Activated T-cell treated with anti-CD3 and anti-CD28 coated beads, Interleukin-2, amount 50 U/mL, for 48 hours (primary cell): ENCODE measurements around the gene LYPD3.

Experiments used
- DNase-seq, 2 experiments: peaks; one replicate each; pipeline ENCODE4 v3.0.0-alpha.2; 2020

The LYPD3 gene

GRCh38 chr19:43485951-43486350, 20.5 kb upstream of the LYPD3 start:
- no peak for DNase-seq

DNA sequence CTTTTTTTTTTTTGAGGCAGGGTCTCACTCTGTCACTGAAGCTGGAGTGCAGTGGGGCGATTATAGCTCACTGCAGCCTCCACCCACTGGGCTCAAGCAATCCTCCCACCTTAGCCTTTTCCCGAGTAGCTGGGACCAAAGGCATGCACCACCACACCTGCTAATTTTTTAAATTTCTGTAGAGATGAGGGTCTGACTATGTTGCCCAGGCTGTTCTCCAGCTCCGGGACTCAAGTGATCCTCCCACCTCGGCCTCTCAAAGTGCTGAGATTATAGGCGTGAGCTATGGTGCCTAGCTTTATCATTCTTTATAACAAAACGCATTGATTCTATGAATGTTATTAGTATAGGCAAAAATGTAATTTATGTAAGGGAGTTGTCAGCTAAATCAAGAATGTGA, 17.9 kb upstream of the LYPD3 start:
- DNase-seq = no peak

DNA sequence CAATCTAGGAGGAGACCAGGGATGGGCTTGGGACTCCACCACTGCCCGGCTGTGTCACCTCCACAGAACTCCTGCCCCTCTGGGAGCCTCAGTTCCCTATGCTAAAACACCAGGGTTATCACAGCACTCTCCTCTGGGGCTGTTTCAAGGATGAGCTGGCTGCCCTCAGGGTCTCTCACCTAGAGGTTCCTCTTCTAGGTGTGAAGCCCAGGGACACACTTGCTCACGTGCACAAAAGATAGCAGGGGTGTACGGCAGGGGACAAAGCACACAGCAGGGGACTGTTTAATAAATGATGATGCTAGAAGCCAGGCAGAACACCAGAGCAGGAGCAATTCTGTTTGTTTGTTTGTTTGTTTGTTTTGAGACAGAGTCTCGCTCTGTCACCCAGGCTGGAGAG, 16.8 kb upstream of the LYPD3 start:
- DNase-seq = no peak

DNA sequence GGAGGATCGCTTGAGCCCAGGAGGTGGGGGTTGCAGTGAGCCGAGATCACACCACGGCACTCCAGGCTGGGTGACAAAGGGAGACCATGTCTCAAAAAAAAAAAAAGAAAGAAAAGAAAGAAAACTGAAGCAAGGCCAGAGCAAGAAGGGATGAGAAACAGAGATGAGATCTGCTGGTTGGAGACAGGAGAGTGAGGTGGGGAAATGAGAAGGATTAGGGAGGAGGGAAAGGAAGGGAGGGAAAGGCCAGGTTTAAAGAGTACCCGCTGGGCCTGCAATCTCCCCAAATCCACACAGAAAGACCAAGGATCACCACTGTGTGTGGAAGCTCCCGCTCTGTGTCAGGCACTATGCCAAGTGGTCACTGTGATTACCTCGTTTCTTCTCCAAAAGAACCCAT, 16.3 kb upstream of the LYPD3 start:
- no peak for DNase-seq

- no peak for DNase-seq
These were observed 15.2 kb upstream of the LYPD3 start for GRCh38 chr19:43480574-43480973.

DNA sequence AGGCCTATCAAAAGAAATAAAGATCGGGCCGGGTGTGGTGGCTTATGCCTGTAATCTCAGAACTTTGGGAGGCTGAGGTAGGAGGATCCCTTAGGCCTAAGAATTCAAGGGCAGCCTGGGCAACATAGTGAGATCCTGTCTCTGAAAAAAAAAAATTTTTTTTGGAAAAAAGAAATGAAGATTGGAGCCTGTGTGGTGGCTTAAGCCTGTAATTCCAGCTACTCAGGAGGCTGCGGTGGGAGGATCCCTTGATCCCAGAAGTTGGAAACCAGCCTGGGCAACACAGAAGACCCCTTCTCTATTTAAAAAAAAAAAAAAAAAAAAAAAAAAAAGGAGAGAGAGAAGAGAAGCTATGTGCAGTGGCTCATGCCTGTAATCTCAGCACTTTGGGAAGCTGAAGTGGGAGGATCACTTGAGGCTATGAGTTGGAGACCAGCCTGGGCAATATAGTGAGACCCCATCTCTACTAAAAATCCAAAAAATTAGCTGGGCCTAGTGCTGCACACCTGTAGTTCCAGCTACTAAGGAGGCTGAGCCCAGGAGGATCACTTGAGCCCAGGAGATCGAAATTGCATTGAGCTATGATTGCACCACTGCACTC, 14.7 kb upstream of the LYPD3 start:
- no peak for DNase-seq

DNA sequence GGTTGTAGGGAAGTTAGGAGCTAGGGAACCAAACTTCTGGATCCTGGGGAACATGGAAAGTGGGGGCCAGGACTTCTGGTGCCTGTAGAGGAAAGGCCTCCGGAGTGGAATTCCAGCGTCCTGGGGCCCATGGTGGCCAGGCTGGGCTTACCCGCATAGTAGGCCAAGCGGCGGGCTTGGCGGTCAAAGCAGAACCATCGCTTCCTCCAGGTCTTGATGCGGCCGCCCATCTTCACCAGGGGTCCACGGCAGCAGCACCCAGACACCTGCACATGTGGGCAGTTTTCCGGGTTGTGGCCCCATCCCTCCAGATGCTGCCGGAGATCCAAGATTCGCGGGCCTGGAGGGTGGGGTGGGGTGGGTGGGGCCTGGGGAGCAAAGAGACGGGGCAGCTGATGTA, 13.8 kb upstream of the LYPD3 start:
- no peak for DNase-seq

GRCh38 chr19:43478323-43478722, 12.9 kb upstream of the LYPD3 start:
- DNase-seq = no peak

DNA sequence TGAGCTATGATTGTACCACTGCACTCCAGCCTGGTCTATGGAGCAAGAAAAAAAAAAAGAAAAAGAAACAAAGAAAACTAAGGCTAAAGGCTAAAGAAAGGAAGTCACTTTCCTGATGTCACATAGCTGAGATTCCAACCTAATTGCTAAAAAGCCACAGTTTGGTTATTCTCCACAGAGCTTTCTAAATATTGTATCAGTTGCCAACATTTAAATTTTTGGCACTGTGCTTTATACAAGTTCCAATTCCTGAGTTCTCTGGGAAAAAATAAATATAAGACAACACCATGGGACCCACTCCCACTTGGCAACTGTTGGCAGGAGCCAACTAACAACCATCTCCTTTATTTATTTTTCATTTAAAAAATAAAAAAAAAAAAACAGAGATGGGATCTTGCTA, 11.2 kb upstream of the LYPD3 start:
- DNase-seq = no peak

DNA sequence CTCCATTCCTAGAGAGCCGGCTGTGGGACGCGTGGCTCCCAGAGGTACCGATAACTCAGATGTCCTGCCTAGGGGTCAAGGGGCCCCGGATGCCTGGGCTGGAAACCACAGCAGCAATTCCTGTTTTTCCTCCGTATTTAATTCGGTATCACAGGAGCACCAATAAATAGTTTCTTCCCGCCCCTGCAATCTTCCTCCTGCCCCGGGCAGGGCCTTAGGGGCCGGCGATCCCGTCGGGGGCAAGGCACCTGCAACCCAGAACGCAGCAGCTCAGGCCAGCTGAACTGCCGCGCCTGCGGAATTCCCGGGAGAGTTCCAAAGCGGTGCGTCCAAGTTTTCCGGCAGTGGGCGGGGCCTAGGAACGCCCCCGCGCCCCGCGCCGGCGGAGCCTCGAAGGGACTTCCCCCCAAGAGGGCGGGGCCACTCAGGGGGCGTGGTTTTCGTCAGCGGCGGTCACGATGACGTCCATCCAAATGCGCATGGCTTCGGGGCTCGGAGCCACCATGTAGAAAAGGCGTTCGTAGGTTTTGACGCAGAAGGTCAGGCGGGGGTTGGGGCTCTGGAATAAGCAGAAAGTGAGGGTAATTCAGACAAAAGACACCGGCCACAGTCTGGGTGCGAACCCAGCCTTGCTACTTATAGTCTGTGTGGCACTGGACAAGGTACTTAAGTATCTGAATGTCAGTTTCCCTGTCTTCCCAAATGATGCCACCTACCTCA, 9.7 kb upstream of the LYPD3 start:
- peak; percentile 96 for DNase-seq

- no peak for DNase-seq
These were observed 9.1 kb upstream of the LYPD3 start for GRCh38 chr19:43474487-43474886.

DNA sequence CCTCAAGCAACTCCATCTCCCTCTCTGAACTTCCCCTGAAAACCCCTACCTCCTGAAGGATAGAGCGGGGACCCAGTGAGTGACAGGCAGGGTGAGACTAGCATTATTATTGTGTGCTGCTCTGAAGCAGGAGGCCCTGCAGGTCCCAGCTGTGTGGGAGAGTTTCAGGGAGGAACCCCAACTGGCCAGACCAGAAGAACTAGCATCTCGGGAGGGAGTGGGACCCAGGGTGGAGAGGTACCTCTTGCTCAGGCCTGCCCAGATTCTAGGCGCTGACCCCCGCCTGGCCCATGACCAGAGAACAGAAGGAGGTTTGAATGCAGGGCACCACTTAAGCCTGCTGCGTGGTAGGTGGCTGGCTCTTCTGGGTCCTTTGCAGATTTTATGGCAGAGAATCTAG, 5.7 kb upstream of the LYPD3 start:
- DNase-seq = no peak

GRCh38 chr19:43470288-43470687, 4.9 kb upstream of the LYPD3 start:
- DNase-seq = peak; percentile 57 to 75

GRCh38 chr19:43469160-43469480, 3.7 kb upstream of the LYPD3 start:
- no peak for DNase-seq

DNA sequence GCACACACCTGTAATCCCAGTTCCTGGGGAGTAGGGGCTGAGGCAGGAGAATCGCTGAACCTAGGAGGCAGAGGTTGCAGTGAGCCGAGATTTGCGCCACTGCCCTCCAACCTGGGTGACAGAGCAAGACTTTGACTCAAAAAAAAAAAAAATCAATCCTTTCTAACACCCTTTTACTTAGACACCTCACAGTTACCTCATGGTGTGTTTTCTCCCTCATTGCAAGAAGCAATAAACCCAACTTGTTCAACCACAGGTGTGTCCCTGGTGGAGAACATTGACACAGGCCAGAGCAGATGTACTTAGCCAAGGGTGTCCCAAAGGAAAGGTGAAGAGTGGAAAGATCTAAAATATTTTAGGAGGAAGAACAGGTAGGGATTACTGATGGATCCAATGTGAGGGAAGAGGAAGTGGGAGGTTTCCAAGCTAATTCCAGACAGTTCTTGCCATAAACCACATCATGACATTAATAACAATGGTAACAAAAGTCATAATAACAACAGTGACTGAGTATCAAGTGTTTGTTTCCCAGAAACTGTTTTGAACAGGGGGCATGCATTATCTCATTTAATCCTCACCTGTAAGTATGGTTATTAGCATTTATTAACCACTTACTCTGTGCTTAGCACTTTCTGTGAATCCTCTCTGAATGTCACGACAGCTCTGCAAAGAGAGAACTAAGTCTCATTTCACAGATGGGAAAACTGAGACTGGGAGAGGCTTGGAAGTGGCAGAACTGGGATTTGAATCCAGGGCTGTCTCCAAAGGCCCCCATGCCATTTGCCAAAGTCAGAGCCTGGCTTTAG, 3.1 kb upstream of the LYPD3 start:
- DNase-seq = no peak

- no peak for DNase-seq
These were observed 2.3 kb upstream of the LYPD3 start for GRCh38 chr19:43467730-43468129.

- no peak for DNase-seq
These were observed 1.9 kb upstream of the LYPD3 start for GRCh38 chr19:43467276-43467675.

GRCh38 chr19:43466793-43467192, 1.4 kb upstream of the LYPD3 start:
- no peak for DNase-seq

- no peak for DNase-seq
These were observed 1.2 kb downstream of the LYPD3 start for GRCh38 chr19:43464134-43464775.

DNA sequence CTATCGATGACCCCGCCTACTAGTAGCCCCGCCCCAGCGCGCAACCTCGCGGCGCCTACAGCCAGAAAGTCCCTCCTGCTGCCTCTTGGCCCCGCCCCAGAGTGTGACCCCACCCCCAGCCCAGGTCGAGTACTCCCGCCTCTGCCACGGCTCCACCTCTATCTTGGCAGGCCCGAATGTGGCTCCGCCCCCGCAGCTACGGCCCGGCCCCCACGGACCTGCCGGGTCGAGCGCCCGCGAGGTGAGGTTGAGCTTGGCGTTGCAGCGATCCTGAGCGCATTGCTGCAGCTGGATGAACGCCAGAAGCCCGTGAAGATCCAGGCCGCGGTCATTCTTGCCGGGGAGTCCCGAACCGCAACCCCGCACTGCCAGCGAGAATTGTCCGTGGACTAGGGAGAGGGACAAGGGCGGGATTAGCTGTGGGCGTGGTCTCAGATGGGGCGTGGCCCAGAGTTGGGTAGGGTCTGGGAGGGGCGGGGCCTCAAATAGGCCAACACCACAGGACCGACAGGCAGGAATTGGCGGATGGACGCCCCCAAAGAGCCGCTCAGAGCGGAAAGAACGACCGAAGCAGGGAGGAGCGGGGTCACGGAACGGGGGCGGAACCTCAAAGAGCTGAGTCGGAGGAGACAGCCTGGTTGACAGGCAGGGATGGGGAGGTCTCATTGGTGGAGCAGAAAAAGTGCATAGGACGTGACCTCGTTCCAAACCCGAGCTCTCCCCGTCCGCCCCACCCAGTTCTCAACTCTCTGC, 1.9 kb downstream of the LYPD3 start:
- peak; percentile 99 for DNase-seq

DNA sequence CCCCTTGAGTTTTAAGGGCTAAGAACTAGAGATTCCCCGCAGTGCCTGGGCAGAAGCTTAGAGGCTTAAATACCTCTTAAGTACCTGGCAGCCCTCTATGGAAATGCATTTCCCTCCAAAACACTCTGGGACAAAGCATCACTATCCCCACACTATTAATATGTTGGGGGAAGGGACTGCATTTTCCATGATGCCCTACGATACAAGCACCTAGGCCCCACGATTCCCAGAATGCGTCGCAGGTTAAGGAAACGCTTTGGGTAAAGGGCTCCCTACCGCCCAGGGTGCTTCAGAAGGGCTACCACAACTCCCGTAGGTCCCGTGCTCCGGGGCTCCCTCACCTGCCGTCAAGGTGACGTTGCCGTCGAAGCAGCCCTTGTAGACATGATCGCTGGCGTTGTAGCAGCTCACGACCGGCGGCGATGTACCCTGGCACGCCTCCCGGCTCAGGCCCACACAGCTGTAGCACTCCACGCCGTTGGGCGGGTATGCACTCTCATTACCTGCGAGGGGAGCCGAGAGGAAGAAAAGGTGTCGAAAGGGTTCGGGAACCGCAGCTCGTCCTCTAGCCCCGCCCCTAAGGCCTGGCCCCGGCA, 2.5 kb downstream of the LYPD3 start:
- DNase-seq = no peak

DNA sequence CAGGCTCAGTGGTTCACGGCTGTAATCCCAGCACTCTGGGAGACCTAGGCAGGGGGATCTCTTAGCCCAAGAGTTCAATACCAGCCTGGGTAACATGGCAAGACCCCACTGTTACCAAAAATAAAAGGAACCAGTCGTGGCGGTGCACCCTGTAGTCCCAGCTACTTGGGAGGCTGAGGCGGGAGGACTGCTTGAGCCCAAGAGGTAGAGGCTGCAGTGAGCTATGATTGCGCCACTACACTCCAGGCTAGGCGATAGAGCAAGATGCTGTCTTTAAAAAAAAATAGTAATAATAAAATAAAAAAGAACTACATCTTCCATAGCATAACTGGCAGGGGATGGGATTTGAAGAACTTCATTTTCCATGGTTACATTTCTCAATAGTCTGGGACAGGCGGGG, 3.0 kb downstream of the LYPD3 start:
- no peak for DNase-seq

- DNase-seq = no peak
These were observed 4.1 kb downstream of the LYPD3 start for GRCh38 chr19:43461303-43461702.
